Cardiac septum (tissue), 1 donor: ENCODE measurements around the gene SETX. TPM values are rescaled to one million over a fixed set of nuclear protein-coding genes. Genes with fewer than 3 reads are reported as not detected.

Experiments used
- DNase-seq: peaks from one replicate; pipeline ENCODE4 v3.0.0-alpha.2; 2020; ENCODE audit warnings: low spot score
- intact Hi-C: fragments of 100-400 bp; cut with DNase I; formaldehyde crosslinking; loops from one replicate; pipeline ENCODE4 v1.14.0; 2022
- total RNA-seq: library from RNA; stranded (reverse); fragmentation: NEBNext Ultra II Directional; extraction: Animal tissue kit (Norgen Biotek cat#: 25700); gene quantifications from one replicate; pipeline ENCODE4 v1.2.1, GENCODE V29; 2021
- donor health status: DM: no; HTN: no; CAD: no.

SETX gene
- total RNA-seq, 1 donor from 2014 or later = 30.0 TPM

DNA sequence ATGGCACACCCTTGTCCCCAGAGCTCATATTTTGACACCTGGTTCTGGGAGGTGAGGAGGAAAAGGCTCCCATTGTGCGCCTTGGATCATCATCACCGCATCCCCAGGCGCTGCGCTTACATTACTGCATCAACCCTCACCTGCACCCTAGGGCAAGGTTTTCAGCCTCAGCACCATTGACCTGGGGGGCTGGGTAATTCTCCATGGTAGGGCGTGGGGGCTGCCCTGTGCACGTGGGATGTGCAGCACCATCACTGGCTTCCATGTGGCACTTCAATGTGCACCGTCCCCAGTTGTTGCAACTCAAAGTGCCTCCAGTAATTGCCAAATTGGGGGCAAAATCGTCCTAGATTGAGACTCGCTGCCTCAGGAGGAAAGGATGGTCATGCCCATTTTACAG, 109.3 kb downstream of the SETX start:
- DNase-seq = no peak
- intact Hi-C loops = no loop called here

DNA sequence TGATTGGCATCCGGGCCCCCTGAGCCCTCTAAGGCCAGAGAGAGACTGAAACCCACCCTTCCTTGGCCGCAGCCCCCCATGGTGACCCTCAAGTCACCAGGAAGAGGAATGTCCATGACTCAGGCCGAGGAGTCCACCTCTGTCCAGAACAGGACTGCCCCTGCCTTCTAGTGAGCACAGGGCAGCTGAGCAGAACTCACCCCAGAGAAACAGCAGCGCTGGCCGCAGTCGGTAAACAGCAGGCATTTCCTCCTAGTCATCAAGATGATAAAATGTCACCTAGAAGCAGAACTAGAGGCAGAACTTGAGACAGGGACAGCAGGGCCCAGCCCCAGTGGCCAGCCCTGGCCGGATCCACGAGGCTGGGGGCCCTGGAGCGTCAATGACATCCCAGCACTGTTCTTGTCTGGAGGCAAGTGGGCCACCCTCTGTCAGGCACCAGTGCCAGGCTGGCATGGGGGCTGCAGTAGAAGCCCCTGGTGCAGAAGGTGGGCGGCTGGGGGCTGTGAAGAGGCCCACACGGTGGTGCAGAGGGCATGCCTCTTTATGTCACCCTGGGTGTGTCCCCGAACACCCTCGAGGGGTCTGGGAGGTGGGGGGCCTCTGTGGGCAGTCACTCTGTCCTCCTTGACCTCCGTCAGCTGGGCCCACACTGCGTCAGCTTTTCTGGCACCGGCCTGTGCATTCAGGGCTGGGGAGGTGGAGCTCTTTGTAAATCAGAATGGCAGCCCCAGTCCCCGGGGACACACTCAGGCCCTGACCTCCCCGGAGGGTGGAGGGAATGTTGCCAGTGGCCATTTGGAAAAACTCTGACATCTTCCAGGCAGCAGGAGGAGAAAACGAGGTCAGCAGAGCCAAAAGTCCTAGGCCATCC, 110.0 kb downstream of the SETX start:
- intact Hi-C loops = no loop called here
- no peak for DNase-seq

DNA sequence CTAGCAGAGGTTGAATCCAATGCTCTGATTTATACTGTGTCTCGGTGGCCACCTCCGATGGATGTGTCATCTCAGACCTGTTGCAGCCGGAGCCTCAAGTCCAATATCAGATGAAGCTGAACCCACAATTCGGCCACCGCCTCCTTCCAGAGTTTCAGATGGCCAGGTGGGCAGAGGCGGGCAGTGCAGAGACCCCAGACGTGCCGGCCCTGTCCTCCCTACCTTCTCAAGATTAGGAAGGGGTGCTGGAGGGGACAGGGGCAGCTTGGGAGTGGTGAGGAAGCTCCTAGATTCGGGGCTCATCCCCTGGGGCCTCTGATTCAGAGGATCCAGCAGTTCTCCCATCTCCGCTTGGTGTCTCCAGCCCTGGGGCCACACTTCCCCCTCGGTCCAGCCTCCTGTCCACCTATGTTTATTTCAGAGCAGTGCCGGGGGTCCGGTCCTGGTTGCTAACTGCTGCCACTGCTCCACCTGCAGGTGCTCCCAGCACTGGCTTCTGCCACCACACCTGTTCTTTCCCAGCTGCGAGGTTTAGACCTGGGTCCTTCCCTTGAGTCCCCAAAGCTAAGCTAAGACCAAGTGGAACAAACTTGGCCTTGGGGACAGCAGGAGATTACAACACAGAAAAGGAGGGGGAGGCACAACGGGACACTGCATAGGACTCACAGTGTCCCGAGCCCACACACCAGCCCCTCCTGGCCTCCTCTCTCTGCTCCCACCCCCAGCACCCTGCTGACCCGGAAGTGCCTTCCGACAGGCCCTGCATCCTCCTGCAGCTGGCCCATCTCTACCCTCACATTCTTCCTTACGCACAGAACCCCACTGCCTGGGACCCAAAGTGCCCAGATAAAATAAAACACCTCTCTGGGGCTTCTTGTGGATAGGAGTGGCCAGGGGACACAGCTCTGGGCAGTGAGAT, 111.4 kb downstream of the SETX start:
- intact Hi-C loops = no loop called here
- no peak for DNase-seq

DNA sequence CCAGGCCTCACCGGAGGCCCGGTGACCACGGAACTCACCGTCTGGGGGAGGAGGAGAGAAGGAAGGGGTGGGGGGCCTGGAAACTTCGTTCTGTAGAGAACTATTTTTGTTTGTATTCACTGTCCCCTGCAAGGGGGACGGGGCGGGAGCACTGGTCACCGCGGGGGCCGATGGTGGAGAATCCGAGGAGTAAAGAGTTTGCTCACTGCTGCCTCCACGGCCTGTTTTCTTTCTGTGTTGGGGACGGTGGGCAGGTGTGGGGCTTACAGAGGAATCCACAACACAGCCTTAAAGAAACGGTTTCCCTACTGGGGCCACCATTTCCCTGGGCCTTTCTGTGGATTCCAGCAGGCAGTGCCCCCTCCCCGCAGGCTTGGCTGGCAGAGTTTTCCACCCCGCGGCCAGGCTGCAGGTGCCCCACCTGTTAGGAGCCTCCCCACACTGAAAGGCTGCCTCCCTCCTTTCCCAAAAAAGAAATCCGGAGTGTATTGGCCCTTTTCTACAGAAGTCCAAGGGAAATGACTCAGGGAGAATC, 112.1 kb downstream of the SETX start:
- intact Hi-C loops = no loop called here
- no peak for DNase-seq

DNA sequence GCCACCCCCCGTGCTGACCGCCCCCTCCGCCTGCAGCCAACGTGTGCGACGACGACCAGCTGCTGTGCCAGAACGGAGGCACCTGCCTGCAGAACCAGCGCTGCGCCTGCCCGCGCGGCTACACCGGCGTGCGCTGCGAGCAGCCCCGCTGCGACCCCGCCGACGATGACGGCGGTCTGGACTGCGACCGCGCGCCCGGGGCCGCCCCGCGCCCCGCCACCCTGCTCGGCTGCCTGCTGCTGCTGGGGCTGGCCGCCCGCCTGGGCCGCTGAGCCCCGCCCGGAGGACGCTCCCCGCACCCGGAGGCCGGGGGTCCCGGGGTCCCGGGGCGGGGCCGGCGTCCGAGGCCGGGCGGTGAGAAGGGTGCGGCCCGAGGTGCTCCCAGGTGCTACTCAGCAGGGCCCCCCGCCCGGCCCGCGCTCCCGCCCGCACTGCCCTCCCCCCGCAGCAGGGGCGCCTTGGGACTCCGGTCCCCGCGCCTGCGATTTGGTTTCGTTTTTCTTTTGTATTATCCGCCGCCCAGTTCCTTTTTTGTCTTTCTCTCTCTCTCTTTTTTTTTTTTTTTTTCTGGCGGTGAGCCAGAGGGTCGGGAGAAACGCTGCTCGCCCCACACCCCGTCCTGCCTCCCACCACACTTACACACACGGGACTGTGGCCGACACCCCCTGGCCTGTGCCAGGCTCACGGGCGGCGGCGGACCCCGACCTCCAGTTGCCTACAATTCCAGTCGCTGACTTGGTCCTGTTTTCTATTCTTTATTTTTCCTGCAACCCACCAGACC, 112.8 kb downstream of the SETX start:
- DNase-seq = no peak
- intact Hi-C loops = no loop called here

DNA sequence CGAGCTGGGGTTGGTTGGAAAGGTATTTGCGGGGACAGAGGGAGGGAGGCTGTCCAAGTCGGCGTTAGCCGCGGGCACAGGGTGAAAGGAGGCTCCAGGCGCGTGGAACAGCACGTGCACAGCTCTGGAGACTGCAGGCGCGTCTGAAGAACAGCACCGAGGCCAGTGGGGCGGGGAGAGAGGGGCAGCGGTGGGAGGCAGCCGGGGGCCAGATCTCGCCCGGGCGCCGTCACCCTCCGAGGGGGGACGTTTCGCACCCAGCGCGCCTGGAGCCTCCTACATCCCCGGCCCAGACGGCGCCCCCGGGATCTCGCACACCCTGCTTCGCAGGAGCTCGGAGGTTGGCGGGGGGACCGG, 113.3 kb downstream of the SETX start:
- DNase-seq = no peak
- intact Hi-C loops = no loop called here

DNA sequence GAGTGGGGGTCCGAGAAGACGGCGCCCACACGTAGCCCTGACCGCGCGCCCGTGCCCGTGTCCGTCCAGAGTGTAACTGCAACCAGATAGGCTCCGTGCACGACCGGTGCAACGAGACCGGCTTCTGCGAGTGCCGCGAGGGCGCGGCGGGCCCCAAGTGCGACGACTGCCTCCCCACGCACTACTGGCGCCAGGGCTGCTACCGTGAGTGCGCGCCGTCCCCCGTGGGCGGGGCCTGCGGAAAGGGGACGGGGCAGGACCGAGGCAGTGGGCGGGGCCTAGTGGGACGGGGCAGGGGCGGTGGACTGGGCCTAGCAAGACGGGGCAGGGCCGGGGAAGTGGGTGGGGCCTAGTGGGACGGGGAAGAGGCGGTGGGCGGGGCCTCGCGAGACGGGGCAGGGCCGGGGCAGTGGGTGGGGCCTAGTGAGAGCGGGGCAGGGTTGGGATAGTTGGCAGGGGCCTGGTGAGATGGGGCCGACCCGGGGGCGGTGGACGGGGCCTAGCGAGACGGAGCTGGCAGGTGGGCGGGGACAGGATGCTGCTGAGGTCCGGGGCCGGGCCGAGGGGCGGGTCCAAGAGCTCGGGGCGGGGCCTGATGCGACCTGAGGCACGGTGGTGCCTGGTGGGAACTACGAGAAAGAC, 113.8 kb downstream of the SETX start:
- intact Hi-C loops = no loop called here
- peak; percentile 100 for DNase-seq

DNA sequence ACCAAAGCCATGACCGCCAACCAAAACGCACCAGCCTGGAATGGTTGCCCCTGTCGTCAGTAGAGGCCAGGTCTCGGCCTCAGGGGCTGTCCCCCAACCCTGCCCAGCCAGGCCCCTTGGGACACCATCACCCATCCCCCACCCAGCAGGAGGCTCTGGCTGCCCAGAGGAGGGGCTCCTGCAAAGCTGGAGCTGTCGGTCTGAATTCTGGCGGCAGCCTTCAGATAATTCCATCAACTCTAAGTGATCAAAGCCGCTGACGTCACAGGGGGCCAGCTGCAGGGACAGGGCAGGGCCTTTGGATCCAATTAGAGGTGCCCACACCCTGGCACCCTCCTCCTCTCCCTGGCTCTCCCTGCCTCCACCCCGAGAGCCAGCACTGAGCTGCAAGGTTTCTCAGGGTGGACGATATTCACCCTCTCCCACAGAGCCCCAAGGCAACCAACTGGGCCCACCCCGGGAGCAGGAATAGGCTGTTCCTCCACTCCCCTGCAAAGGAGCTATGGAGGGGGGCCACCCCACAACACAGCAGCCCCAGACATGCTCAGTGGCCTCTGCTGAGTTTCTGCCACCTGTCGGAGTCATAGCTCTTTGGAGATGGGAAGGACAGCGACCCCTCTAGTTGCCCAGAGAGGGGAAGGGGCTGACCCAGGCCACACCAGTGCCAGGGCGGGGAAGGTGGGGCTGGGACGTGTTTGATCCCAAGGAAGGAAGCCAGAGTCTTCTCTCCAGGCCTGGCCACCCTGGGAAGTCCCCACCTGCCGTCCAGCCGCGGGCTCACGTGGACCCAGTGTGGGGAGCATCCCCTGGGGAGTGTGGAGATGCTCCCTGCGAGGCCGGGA, 114.6 kb downstream of the SETX start:
- intact Hi-C loops = loop anchor here (5.0 kb wide), 4 partner anchors 73 to 478 kb away; partner anchors contain the start of gene MED27
- no peak for DNase-seq

DNA sequence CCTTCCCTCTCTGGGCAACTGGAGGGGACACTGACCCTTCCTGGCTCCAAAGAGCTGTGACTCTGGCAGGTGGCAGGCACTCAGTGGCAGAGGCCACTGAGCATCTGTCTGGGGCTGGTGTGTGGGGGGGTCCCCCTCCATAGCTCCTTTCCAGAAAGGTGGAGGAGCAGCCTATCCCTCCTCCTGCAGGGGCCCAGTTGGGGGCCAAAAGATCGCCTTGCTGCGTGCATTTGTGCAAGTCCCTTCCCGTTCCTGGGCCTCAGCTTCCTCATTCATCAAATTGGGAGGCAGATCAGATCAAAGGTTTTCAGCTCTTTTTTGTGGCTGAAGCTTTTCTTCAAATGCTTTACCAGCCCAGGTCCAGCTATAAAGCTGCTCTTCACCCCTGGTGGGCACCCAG, 115.3 kb downstream of the SETX start:
- DNase-seq = no peak
- intact Hi-C loops = loop anchor here (5.0 kb wide), 4 partner anchors 72 to 477 kb away; partner anchors contain the start of gene MED27

DNA sequence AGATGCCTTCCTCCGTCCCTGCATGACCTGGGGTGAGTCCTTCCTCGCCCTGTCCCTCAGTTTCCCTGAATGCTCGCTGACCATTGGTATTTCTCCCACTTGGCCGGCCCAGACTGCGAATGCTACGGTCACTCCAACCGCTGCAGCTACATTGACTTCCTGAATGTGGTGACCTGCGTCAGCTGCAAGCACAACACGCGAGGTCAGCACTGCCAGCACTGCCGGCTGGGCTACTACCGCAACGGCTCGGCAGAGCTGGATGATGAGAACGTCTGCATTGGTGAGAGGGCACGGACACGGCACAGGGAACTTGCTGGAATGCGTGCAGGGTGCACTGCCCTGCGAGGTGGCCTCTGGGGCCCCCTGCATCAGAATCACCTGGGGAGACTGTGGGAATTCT, 115.8 kb downstream of the SETX start:
- intact Hi-C loops = loop anchor here (5.0 kb wide), 4 partner anchors 72 to 477 kb away; partner anchors contain the start of gene MED27
- DNase-seq = no peak

DNA sequence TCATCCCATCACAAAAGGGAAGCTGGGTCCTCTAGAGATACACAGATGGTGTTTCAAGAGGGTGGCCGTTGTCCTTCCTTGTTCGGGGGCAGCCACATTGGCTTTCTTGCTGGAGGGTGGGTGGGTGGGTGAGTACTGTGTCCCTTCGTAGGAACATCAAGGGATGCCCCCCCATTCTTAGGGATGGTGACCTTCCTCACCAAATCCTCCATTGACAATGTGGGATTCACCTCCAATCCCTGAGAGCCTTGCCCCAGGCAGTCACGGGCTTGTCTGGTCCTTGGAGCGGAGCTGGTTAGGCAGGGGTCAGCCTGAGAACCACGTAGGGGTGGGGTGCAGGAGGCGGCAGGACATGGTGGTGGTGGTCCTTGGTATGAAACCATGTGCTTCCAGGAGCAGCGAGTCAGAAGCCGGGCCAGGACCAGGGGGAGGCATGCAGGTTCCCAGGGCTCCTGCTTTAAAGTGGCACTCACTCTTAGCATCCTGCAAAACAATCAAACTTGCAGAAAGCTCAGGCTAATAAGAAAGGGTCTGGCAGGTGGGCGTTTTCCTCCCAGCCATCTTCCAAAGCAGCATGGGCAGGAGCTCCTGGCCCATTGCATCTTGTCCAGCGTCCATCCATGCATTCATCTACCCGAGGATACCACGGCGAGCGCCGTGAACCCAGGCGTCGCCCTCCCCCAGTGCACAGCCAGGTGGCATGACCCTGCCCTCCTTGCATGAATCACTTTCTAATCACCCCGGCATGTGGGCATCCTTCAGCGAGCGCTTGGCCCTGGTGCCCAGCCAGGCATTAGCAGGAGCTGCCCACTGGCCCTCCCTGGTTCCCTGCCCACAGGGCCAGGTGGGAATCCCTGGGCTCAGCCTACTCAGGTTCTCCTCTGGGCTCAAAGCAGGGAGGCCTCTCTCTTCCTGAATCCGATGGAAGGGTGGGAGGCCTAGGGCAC, 116.5 kb downstream of the SETX start:
- intact Hi-C loops = loop anchor here (5.0 kb wide), 4 partner anchors 71 to 476 kb away; partner anchors contain the start of gene MED27
- no peak for DNase-seq

DNA sequence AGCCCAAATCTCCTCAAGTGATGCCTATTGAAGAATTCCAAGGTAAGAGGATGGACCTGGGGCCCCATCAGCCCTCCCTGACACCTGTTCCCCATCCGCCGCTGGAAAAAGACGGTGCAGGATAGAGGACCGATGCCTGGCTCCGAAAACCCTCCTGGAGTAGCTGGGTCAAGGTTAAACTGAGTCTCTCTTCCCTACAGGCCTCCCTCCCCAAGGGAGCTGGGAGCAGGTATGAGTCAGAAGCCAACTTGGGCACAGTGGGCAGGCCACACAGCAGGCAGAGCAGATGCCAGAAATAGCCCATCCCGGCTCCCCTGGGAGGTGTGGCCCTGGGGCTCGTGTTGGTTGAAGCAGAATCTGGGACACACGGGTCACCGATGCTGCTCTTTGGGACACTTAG, 117.3 kb downstream of the SETX start:
- intact Hi-C loops = loop anchor here (5.0 kb wide), 4 partner anchors 70 to 475 kb away; partner anchors contain the start of gene MED27
- DNase-seq = no peak

DNA sequence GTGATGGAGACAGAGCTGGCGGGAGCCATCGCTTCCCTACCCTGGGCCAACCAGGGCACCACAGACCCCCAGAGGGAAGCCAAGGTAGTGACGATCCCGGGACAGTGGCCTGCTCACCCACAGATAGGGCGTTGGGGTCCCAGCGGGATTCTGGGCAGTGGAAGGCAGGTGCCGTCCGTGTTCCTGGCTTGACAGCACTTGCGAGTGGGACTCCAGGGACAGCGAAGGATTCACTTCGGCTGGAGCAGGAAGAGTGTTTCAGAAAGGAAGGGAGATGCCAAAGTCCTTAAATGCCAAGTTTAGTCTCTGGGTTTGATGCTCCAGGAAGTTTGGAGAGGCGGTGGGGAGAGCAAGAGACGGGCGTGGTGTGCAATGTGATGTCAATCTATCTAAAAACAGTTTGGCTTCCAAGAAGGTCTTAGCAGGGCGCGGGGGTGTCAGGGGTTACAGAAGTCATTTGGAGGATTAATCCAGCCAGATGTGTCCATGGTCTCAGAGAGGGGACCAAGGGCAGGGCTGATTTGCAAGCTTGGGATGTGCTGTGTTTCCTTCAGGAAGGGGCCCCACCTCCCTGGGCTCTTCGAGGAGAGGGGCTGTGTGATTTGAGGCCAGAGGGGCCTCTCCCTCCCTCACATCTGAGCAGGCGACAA, 118.0 kb downstream of the SETX start:
- DNase-seq = no peak
- intact Hi-C loops = loop anchor here (5.0 kb wide), 4 partner anchors 69 to 474 kb away; partner anchors contain the start of gene MED27

DNA sequence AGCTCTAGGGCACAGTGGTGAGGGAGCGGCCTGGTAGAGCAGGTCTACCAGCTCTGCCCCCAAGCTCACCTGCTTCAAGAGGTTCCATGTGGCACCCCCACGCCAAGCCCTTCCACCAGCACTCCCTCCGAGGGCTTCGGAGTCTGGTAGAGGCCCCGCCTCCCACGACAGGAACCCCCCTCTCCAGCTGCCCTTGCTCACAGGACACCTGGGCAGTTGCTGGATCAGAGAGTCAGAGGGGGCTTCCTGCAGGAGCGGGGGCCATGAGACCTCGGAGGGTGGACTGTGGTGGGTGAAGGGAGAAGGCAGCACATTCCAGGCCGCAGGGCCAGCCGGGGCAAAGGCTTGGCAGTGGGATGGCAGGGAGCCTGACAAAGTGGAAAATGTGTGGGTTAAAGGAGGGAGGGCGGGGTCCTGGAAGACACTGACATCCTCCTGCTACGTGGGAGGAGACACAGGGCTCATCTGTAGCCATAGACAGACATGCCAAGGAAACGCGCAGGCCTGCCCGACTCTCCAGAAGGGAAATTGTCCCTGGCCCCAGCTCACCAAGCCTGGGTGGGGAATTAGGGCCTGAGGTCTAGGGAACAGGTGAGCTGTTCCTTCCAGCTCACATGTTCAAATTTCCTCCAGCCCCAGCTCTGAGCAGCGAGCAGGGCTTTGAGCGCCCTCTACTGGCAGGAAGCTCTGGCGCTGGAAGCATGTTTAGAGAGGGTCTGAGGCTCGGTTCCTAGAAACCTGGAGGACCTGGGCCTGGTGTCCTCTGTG, 118.7 kb downstream of the SETX start:
- DNase-seq = peak; percentile 92
- intact Hi-C loops = loop anchor here (5.0 kb wide), 4 partner anchors 69 to 474 kb away; partner anchors contain the start of gene MED27

DNA sequence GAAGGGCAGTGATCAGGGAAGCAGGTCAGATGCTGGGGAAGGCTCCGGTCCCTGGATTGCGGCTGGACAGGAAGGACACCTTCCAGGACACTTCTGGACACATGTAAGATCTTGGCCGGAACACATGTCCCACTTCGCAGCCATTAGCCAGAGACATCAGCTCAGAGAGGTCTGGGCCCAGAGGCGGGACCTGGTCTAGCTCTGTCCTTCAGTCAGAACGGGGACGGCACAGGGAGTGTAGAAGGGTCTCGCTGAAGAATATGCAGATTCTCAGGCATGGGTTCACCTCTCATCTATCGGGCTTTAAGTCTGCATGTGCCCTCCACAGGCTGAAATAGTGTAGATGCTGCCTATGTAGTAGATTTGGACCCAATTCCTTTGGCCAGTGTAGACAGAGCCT, 119.7 kb downstream of the SETX start:
- intact Hi-C loops = loop anchor here (5.0 kb wide), 4 partner anchors 68 to 473 kb away; partner anchors contain the start of gene MED27
- no peak for DNase-seq
